Upper lobe of left lung (tissue), 6 donors: ENCODE data around the gene NDUFA6. TPM values are rescaled to one million over a fixed set of nuclear protein-coding genes. Genes with fewer than 3 reads are reported as not detected.
"Not testable (repeated sequence)": the region's sequence is repeated elsewhere in the genome, so short reads cannot be mapped to it uniquely, and the experiment has no call there.

Experiments
- ATAC-seq, 2 donors: fragments of 200-7000 bp; cut with Tn5 transposase; one replicate each; pipeline ENCODE4 v1.9.1; 2022; ENCODE audit warnings: mild to moderate bottlenecking in 2 of 2, moderate library complexity in 2 of 2; ENCODE audit not compliant: low FRiP score in 2 of 2
- DNase-seq, 2 donors: peaks; one replicate each; pipeline ENCODE4 v3.0.0-alpha.2; 2019 to 2020
- H3K27ac ChIP-seq, 4 donors: fragments of 200-600 bp; sonication (generic); one replicate each; pipeline ENCODE4 v1.5.1; 2016 to 2019
- H3K27me3 ChIP-seq, 4 donors: fragments of 200-600 bp; sonication (generic); one replicate each; pipeline ENCODE4 v1.5.1; 2017 to 2019
- H3K36me3 ChIP-seq, 4 donors: fragments of 200-600 bp; sonication (generic); one replicate each; pipeline ENCODE4 v1.5.1; 2016 to 2019
- H3K4me1 ChIP-seq, 4 donors: fragments of 200-600 bp; sonication (generic); one replicate each; pipeline ENCODE4 v1.5.1; 2018 to 2019
- H3K4me3 ChIP-seq, 4 donors: fragments of 200-600 bp; sonication (generic); one replicate each; pipeline ENCODE4 v1.5.1; 2017 to 2019; ENCODE audit warnings: mild to moderate bottlenecking in 2 of 4, moderate library complexity in 1 of 4
- H3K9me3 ChIP-seq, 4 donors: fragments of 200-600 bp; sonication (generic); one replicate each; pipeline ENCODE4 v1.5.1; 2018 to 2019
- CTCF ChIP-seq, 6 experiments: fragments of 450-650 bp in 4 of 6; fragments of 200-600 bp in 2 of 6; sonication (generic) in 2 of 6; IDR thresholded peaks; one replicate each; pipeline ENCODE4 v1.5.1; 2016 to 2019; ENCODE audit warnings: antibody characterized with exemption in 6 of 6
- EP300 ChIP-seq, 4 donors: sonication (generic); formaldehyde crosslinking; IDR thresholded peaks; one replicate each; pipeline ENCODE4 v1.5.1; 2017; ENCODE audit warnings: antibody characterized with exemption in 4 of 4, control low read depth in 2 of 4
- POLR2A ChIP-seq, 4 donors: fragments of 450-650 bp; IDR thresholded peaks; one replicate each; pipeline ENCODE4 v1.5.1; 2016 to 2017; ENCODE audit warnings: antibody characterized with exemption in 4 of 4, mild to moderate bottlenecking in 2 of 4
- POLR2AphosphoS5 ChIP-seq, 2 donors: sonication (generic); formaldehyde crosslinking; IDR thresholded peaks; one replicate each; pipeline ENCODE4 v1.5.1; 2017; ENCODE audit warnings: antibody characterized with exemption in 2 of 2
- WGBS, 2 donors: methylation state at CpG; one replicate each; pipeline ENCODE4 v1.1.5; 2017 to 2018; 5-methylcytosine and 5-hydroxymethylcytosine counted together
- total RNA-seq, 6 donors: library from RNA; depleted of rRNA in 4 of 6; stranded (reverse); fragments of >200 nt in 4 of 6; gene quantifications; one replicate each; pipeline versions ENCODE4 v1.1.0 to v1.2.1, GENCODE V29; 2016 to 2021
- donor health status: DM: no; HTN: no; CAD: no; lungs with moderate emphysema.
- donor health status: DM: no; HTN: yes; CAD: no; lungs with severe emphysema.

The NDUFA6 gene
- total RNA-seq, 6 donors from 2014 or later, result 7.3 to 51.4 (median 46.4) TPM

GRCh38 chr22:42111798-42112197 is 21.2 kb upstream of the NDUFA6 start:
- ATAC-seq, result no peak
- DNase-seq, result no peak
- no peak overlapping the region for H3K27ac ChIP-seq
- no peak for TF ChIP-seq CTCF (IDR thresholded peaks at IDR 0.05)
- TF ChIP-seq EP300 (IDR thresholded peaks at IDR 0.05), result no peak
- TF ChIP-seq POLR2AphosphoS5 (IDR thresholded peaks at IDR 0.05), result no peak
- TF ChIP-seq POLR2A (IDR thresholded peaks at IDR 0.05), result no peak
- no peaks in the 10 kb centered on the region for H3K36me3 ChIP-seq
- WGBS, 2 donors, result 91% methylated on average over 4 of the region's 4 CpGs
- peaks cover 0 to 17% (median 8%) of the 10 kb centered on the region in 4 donors for H3K9me3 ChIP-seq
- peaks cover 0 to 4% (median under 1%) of the 10 kb centered on the region in 4 donors for H3K4me1 ChIP-seq
- no peak overlapping the region for H3K4me3 ChIP-seq
- no peaks in the 10 kb centered on the region for H3K27me3 ChIP-seq

- H3K36me3 ChIP-seq, result no peaks in the 10 kb centered on the region
- H3K4me3 ChIP-seq, result no peak overlapping the region
- no peak overlapping the region for H3K27ac ChIP-seq
- no peak for ATAC-seq
- no peak for TF ChIP-seq EP300 (IDR thresholded peaks at IDR 0.05)
- no peak for TF ChIP-seq POLR2AphosphoS5 (IDR thresholded peaks at IDR 0.05)
- TF ChIP-seq POLR2A (IDR thresholded peaks at IDR 0.05), result no peak
- no peak for TF ChIP-seq CTCF (IDR thresholded peaks at IDR 0.05)
- no peaks in the 10 kb centered on the region for H3K4me1 ChIP-seq
- peak in 1 of 2 donors; percentile 45 for DNase-seq
- no peaks in the 10 kb centered on the region for H3K27me3 ChIP-seq
- WGBS, 2 donors, result 85 to 89% methylated on average over 17 to 18 of the region's 18 CpGs
- H3K9me3 ChIP-seq, result peaks cover 0 to 13% (median 10%) of the 10 kb centered on the region in 4 donors
Measured at GRCh38 chr22:42108848-42109247, 18.3 kb upstream of the NDUFA6 start.

- H3K4me3 ChIP-seq, H3K36me3 ChIP-seq, H3K4me1 ChIP-seq, H3K27ac ChIP-seq, H3K27me3 ChIP-seq, ATAC-seq, DNase-seq: not testable (repeated sequence)
- WGBS, 2 donors, result 95 to 98% methylated on average over 6 of the region's 6 CpGs
- H3K9me3 ChIP-seq, result peaks cover 5 to 39% (median 26%) of the 10 kb centered on the region in 4 donors
Measured at GRCh38 chr22:42104332-42104860, 13.8 kb upstream of the NDUFA6 start.

GRCh38 chr22:42101199-42101598 is 10.6 kb upstream of the NDUFA6 start:
- DNase-seq (no peak), ATAC-seq (no peak)
- Histone ChIP-seq H3K36me3 (peaks cover 0 to 4% (median 0%) of the 10 kb centered on the region in 4 donors), H3K4me3 (no peak overlapping the region), H3K4me1 (no peaks in the 10 kb centered on the region), H3K27ac (no peak overlapping the region), H3K27me3 (no peaks in the 10 kb centered on the region), H3K9me3 (peaks cover 5 to 39% (median 26%) of the 10 kb centered on the region in 4 donors)
- TF ChIP-seq POLR2AphosphoS5 (IDR thresholded peaks at IDR 0.05), result no peak
- WGBS, 2 donors, result 95% methylated on average over 3 of the region's 3 CpGs

GRCh38 chr22:42091455-42091782 is 847 bp upstream of the NDUFA6 start:
- DNase-seq (no peak), ATAC-seq (no peak)
- Histone ChIP-seq H3K9me3 (no peaks in the 10 kb centered on the region), H3K4me1 (peaks cover 16 to 23% (median 20%) of the 10 kb centered on the region in 4 donors), H3K36me3 (peaks cover 4 to 8% (median 6%) of the 10 kb centered on the region in 4 donors), H3K27me3 (no peaks in the 10 kb centered on the region), H3K27ac (peak overlapping the region; percentile 90 to 99 (median 94)), H3K4me3 (peak overlapping the region in 3 of 4 donors; percentile 66 to 89 (median 83))
- TF ChIP-seq POLR2AphosphoS5 (IDR thresholded peaks at IDR 0.05) (no peak), CTCF (IDR thresholded peaks at IDR 0.05) (no peak), EP300 (IDR thresholded peaks at IDR 0.05) (no peak), POLR2A (IDR thresholded peaks at IDR 0.05) (no peak)
- 32 to 33% methylated on average over 7 of the region's 7 CpGs for WGBS, 2 donors

- ATAC-seq (no peak), DNase-seq (no peak)
- 60 to 70% methylated on average over 6 of the region's 6 CpGs for WGBS, 2 donors
- H3K36me3 ChIP-seq, result peaks cover 13 to 59% (median 36%) of the 10 kb centered on the region in 4 donors
- TF ChIP-seq POLR2A (IDR thresholded peaks at IDR 0.05) (no peak), POLR2AphosphoS5 (IDR thresholded peaks at IDR 0.05) (no peak), EP300 (IDR thresholded peaks at IDR 0.05) (no peak), CTCF (IDR thresholded peaks at IDR 0.05) (no peak)
- H3K27me3 ChIP-seq, result no peaks in the 10 kb centered on the region
- H3K9me3 ChIP-seq, result no peaks in the 10 kb centered on the region
- no peak overlapping the region for H3K4me3 ChIP-seq
- peaks cover 16 to 31% (median 22%) of the 10 kb centered on the region in 4 donors for H3K4me1 ChIP-seq
- peak overlapping the region in 1 of 4 donors; percentile 34 for H3K27ac ChIP-seq
Measured at GRCh38 chr22:42086051-42086450, 4.5 kb downstream of the NDUFA6 start.
